Kidney glomerular epithelial cell (primary cell): ENCODE measurements around the gene ADAMTS9.

Experiments used
- DNase-seq: peaks from one replicate; lab custom pipeline; 2025; lab: John Stamatoyannopoulos, UW

ADAMTS9 gene

GRCh38 chr3:64687781-64688604 is at the start of gene ADAMTS9:
Gene ADAMTS9, minus strand, starts transcription at chr3:64688000. Its CDS starts 343 bp downstream, at chr3:64687657.
- peak; percentile 67 for DNase-seq

- DNase-seq = no peak
These were observed 44.8 kb upstream of the ADAMTS9 start for GRCh38 chr3:64732576-64732975.

DNA sequence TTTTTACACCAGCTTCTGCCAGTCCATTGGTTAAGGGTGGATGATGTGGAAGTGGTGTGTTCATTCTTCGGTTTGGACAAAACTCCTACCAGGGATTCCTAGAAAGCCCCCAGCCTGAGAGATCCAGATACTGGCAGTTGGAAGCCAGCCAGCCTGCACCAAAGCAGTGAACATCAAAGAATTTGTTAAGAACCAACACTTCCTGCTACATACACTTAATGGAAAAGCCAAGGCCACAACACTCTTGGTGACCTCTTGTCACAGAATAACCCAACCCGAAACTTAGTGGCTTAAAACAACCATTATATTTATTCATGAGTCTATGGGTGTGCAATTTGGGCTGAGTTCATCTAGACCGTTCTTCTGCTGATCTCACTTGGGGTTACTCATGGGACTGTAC is 42.9 kb upstream of the ADAMTS9 start:
- DNase-seq = no peak

DNA sequence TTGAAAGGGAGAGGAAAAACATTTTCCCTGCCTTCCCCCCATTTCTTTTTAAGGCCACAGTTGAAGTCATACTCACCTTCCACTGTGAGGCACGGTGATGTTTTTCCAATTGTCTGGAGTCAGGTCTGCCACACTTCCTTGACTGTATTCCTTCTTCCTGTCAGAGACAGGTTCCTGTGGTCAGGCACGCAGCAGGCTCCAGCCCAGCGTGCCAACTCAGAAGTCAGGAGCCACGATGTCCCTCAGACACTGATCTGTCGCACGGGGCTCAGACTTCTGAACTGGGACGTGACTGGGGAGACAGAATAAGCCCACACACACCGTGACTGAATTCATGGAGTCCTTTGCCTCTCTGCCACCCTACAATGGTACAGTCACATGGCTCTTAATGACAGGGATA is 41.2 kb upstream of the ADAMTS9 start:
- no peak for DNase-seq

DNA sequence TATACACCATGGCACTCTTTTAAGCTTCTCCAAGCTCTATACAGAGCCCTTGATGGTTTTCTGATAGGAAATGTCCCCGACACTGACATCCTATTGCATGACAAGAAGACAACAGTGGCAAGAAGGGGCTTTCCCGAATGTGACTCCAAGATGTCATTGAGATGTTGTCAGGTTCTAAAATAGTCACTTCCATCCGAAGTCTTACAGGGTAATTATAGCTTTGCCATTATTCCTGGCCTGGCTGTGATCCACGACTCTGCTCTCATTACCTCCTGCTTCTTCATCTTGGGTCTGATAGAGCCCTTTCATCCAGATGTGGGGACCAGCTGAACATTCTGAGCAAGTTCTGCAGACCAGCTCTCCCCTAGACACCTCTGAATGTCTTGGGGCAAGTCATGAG is 40.6 kb upstream of the ADAMTS9 start:
- no peak for DNase-seq

- no peak for DNase-seq
These were observed 38.8 kb upstream of the ADAMTS9 start for GRCh38 chr3:64726414-64727090.

- DNase-seq = no peak
These were observed 31.2 kb upstream of the ADAMTS9 start for GRCh38 chr3:64718976-64719375.

GRCh38 chr3:64717872-64718613 is 30.2 kb upstream of the ADAMTS9 start:
- DNase-seq = no peak

DNA sequence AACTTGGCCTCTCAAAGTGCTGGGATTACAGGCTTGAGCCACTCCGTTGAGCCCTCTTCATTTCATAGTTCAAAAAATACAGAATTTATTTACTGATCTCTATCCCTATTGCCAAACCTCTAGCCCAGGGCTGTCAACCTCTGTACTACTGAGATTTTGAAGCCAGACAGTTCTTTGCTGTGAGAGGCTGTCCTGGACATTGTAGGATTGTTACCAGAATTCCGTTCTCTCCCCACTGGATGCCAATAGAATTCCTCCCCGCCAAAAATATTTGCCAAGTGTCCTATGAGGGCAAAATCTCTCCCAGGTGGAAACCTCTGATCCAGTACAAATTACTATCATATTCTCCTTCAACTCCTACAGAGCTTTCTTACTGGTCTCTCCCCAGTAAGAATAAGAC is 29.6 kb upstream of the ADAMTS9 start:
- no peak for DNase-seq

GRCh38 chr3:64716110-64716710 is 28.4 kb upstream of the ADAMTS9 start:
- no peak for DNase-seq

DNA sequence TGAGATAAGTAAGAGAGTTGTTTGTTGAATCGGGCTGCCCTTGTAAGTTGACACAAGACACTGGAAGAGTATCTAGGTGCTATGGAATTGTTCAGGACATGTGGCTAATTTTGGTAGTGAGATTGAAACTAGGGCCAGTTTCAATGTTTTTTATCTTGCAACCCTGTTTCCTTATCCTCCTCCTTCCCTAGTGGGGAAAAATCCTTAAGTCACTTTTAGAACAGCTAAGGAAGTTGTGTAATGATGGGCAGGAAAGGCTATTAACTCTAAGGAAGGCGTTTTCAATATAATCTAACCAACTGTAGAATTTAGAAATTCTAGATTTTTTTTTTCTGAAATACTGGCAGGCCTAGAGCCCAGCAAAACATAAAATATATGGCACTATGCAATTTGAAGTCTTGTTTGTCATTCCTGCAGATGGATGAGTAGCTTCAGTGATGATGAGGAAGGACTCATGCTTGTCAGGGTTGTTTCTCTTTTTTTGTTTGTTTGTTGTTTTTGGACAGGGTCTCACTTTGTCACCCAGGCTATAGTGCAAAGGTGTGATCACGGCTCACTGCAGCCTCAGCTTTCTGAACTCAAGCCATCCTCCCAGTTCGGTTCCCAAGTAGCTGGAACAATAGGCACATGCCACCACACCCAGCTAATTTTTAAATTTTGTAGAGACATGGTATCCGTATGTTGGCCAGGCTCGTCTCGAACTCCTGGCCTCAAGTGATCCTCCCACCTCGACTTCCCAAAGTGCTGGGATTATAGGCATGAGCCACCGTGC is 27.6 kb upstream of the ADAMTS9 start:
- no peak for DNase-seq

GRCh38 chr3:64708456-64708855 is 20.7 kb upstream of the ADAMTS9 start:
- DNase-seq = no peak

DNA sequence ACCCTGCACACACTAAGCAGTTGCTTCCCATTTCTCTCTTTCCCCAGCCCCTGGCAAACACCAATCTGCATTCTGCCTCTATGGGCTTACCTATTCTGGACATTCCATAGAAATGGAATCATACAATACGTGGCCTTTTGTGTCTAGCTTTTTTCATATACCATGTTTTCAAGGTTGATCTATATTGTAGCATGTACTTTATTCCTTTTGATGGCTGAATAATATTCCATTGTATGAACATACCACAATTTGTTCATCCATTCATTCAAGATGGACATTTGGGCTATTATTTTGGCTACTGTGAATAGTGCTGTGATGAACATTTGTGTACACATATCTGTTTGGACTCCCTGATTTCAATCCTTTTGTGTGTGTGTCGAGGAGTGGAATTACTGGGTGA is 18.1 kb upstream of the ADAMTS9 start:
- no peak for DNase-seq

DNA sequence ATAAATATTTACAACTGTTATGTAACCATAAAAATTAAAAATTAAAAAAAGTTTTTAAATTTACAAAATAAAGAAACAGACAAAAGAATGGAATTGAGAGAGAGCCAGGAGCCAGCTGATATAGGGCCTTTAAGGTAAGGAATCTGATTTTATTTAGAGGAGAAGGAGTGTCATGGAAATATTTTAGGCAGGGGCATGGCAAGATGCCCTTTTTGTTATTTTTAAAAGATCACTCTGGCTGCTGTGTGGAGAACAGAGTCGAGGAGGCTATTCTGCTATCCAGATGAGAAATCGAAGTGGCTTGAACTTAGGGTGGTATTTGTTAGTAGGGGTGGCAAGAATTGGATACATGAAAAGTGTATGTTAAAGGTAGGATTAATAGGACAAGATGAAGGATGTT is 9.1 kb upstream of the ADAMTS9 start:
- DNase-seq = no peak

- no peak for DNase-seq
These were observed 6.3 kb upstream of the ADAMTS9 start for GRCh38 chr3:64694114-64694513.

DNA sequence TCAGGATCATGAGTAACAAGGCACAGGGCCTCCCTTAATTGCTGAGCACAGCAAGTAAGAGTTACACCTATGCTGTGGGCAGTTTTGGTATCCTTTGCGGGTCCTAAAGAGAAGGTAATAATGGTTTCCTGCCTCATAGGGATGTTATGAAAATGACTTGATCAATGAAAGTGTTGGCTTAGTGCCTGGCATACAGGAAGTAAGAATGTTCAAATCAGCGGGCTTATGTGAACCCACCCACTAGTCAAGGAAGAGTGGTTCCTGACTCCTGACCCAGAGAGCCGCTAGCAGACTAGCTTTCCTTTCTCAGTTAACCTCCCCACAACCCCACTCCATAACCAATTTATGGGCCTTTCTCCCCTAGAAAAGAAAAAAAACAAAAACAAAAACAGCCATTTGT is 5.2 kb upstream of the ADAMTS9 start:
- DNase-seq = peak; percentile 46

- DNase-seq = peak; percentile 57
These were observed 3.3 kb upstream of the ADAMTS9 start for GRCh38 chr3:64691051-64691450.

DNA sequence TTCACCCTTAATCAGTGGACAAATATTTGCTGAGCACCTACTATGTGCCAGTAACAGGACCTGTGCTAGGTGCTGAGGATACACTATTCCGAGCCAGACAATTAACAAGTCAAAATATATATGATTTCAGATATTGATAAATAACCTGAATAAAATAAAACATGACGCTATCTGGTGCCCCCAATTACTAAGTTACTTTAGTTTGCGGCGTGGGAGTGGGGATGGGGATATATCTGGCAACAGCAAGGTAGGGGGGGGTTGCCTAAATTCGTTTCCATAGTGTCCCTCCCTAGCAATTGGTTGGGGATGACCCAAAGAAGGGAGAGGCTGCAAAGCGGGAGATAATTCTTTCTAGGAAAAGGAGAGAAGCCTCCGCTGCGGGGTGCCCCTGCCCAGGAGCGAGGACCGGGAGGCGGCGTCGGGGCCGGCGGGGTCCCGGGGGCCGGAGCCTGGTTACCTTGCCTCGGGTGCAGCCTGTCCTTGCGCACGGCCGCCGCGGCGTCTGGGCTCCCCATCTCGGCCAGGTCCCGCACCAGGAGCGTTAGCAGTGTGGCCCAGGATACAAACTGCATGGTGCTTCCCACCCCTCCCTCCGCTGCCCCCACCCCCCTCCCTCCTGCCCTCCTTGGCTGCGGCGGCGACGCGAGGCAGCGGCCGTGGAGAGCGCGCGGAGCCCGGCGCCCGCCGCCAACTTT is 567 bp downstream of the ADAMTS9 start:
- DNase-seq = no peak

- DNase-seq = peak; percentile 74
These were observed 1.3 kb downstream of the ADAMTS9 start for GRCh38 chr3:64686446-64686908.

DNA sequence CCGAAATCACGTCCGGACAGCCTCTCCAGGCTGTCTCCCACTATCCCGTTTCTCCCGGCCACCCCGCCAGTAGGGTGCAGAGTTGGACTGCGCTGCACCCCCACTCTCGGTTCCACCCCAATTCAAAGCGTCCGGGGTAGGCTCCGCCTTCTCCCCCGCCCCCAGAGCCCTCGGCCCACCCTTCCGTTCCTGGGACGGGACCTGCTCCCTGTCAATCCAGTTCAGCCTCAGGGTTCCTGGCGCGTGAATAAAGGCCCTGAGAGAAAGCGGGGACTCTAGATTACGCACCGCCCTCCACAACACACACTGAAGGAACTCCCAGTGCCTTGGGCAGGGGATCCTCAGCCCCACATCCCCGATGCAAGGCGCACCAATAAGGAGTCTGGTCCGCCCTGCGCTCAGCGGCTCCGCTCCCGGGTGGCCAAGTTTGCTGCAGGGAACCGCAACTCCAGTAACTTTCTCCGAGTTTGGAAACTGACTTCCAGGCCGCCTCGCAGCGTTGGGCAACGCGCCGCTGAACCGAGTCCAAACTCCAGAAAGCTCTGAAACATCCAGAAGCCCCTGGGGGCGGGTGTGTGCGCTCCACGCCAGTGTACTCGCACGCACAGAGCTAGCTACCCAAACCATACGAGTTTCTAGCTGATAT is 1.9 kb downstream of the ADAMTS9 start:
- peak; percentile 92 for DNase-seq
